Duodenal mucosa (tissue), 2 donors: ENCODE results near the gene RPS2.

Source experiments
- H3K27ac ChIP-seq: one replicate; pipeline ENCODE4 v1.7.0; 2013; ENCODE audit warnings: low read depth, low read length
- H3K27me3 ChIP-seq, 2 donors: one replicate each; pipeline ENCODE4 v1.7.0; 2013; ENCODE audit warnings: low read length in 2 of 2, control low read depth in 1 of 2; ENCODE audit not compliant: insufficient read depth in 2 of 2, control insufficient read depth in 1 of 2
- H3K36me3 ChIP-seq, 2 donors: one replicate each; pipeline ENCODE4 v1.7.0; 2013; ENCODE audit warnings: low read length in 2 of 2, control low read depth in 1 of 2; ENCODE audit not compliant: insufficient read depth in 2 of 2, control insufficient read depth in 1 of 2
- H3K4me1 ChIP-seq, 2 donors: one replicate each; pipeline ENCODE4 v1.7.0; 2013; ENCODE audit warnings: low read length in 2 of 2, control low read depth in 1 of 2; ENCODE audit not compliant: insufficient read depth in 2 of 2, control insufficient read depth in 1 of 2
- H3K4me3 ChIP-seq, 2 donors: one replicate each; pipeline ENCODE4 v1.7.0; 2013; ENCODE audit warnings: low read length in 2 of 2, low read depth in 1 of 2
- H3K9ac ChIP-seq, 2 donors: one replicate each; pipeline ENCODE4 v1.7.0; 2013; ENCODE audit warnings: low read length in 2 of 2, low read depth in 1 of 2
- H3K9me3 ChIP-seq, 2 donors: one replicate each; pipeline ENCODE4 v1.7.0; 2013; ENCODE audit warnings: low read length in 2 of 2, control low read depth in 1 of 2; ENCODE audit not compliant: control insufficient read depth in 1 of 2

The RPS2 gene

GRCh38 chr16:2005646-2006045 is 41.0 kb upstream of the RPS2 start:
- H3K27me3 ChIP-seq = no peaks in the 10 kb centered on the region
- no peak overlapping the region for H3K4me3 ChIP-seq
- peaks cover 34 to 43% of the 10 kb centered on the region in 2 donors for H3K4me1 ChIP-seq
- no peaks in the 10 kb centered on the region for H3K9me3 ChIP-seq
- no peak overlapping the region for H3K9ac ChIP-seq
- no peak overlapping the region for H3K27ac ChIP-seq
- peaks cover 16 to 35% of the 10 kb centered on the region in 2 donors for H3K36me3 ChIP-seq

- Histone ChIP-seq H3K36me3 (peaks cover 16 to 41% of the 10 kb centered on the region in 2 donors), H3K27ac (no peak overlapping the region), H3K9me3 (no peaks in the 10 kb centered on the region), H3K4me1 (peaks cover 28 to 37% of the 10 kb centered on the region in 2 donors), H3K9ac (no peak overlapping the region), H3K4me3 (no peak overlapping the region), H3K27me3 (no peaks in the 10 kb centered on the region)
Measured at GRCh38 chr16:2004795-2005517, 40.3 kb upstream of the RPS2 start.

- Histone ChIP-seq H3K4me3 (peak overlapping the region in 1 of 2 donors; percentile 7), H3K9ac (no peak overlapping the region), H3K27me3 (no peaks in the 10 kb centered on the region), H3K9me3 (no peaks in the 10 kb centered on the region), H3K4me1 (peaks cover 28 to 36% of the 10 kb centered on the region in 2 donors), H3K36me3 (peaks cover 16 to 50% of the 10 kb centered on the region in 2 donors), H3K27ac (peak overlapping the region; percentile 20)
Measured at GRCh38 chr16:2003827-2004641, 39.4 kb upstream of the RPS2 start.

- no peaks in the 10 kb centered on the region for H3K9me3 ChIP-seq
- no peaks in the 10 kb centered on the region for H3K27me3 ChIP-seq
- no peak overlapping the region for H3K4me3 ChIP-seq
- H3K9ac ChIP-seq = no peak overlapping the region
- H3K27ac ChIP-seq = no peak overlapping the region
- H3K36me3 ChIP-seq = peaks cover 16 to 54% of the 10 kb centered on the region in 2 donors
- H3K4me1 ChIP-seq = peaks cover 21 to 29% of the 10 kb centered on the region in 2 donors
Measured at GRCh38 chr16:2003231-2003826, 38.7 kb upstream of the RPS2 start.

GRCh38 chr16:2002406-2003230 is 38.0 kb upstream of the RPS2 start:
- Histone ChIP-seq H3K4me1 (peaks cover 14 to 25% of the 10 kb centered on the region in 2 donors), H3K27ac (no peak overlapping the region), H3K4me3 (no peak overlapping the region), H3K9me3 (no peaks in the 10 kb centered on the region), H3K27me3 (no peaks in the 10 kb centered on the region), H3K9ac (no peak overlapping the region), H3K36me3 (peaks cover 22 to 58% of the 10 kb centered on the region in 2 donors)

- Histone ChIP-seq H3K36me3 (peaks cover 22 to 63% of the 10 kb centered on the region in 2 donors), H3K9ac (no peak overlapping the region), H3K27me3 (no peaks in the 10 kb centered on the region), H3K4me1 (peaks cover 6 to 25% of the 10 kb centered on the region in 2 donors), H3K9me3 (no peaks in the 10 kb centered on the region), H3K4me3 (no peak overlapping the region), H3K27ac (no peak overlapping the region)
Measured at GRCh38 chr16:2001456-2002355, 37.1 kb upstream of the RPS2 start.

GRCh38 chr16:2001035-2001434 is 36.4 kb upstream of the RPS2 start:
- Histone ChIP-seq H3K4me3 (no peak overlapping the region), H3K36me3 (peaks cover 22 to 64% of the 10 kb centered on the region in 2 donors), H3K4me1 (peaks cover 6 to 25% of the 10 kb centered on the region in 2 donors), H3K9ac (no peak overlapping the region), H3K9me3 (no peaks in the 10 kb centered on the region), H3K27ac (no peak overlapping the region), H3K27me3 (no peaks in the 10 kb centered on the region)

GRCh38 chr16:1999866-2000514 is 35.4 kb upstream of the RPS2 start:
- H3K4me3 ChIP-seq = no peak overlapping the region
- H3K9ac ChIP-seq = no peak overlapping the region
- no peaks in the 10 kb centered on the region for H3K9me3 ChIP-seq
- peaks cover 6 to 21% of the 10 kb centered on the region in 2 donors for H3K4me1 ChIP-seq
- H3K27ac ChIP-seq = no peak overlapping the region
- H3K27me3 ChIP-seq = no peaks in the 10 kb centered on the region
- peaks cover 22 to 64% of the 10 kb centered on the region in 2 donors for H3K36me3 ChIP-seq
